NB4 (cell line): ENCODE measurements around the gene GRP.

Experiments used
- POLR2A ChIP-seq: IDR thresholded peaks from 2 replicates; pipeline ENCODE4 v1.6.1; 2011; ENCODE audit warnings: mild to moderate bottlenecking; ENCODE audit not compliant: insufficient read length; ENCODE audit errors: extremely low read depth
- TF ChIP-seq, protein P1 (sequence below): IDR thresholded peaks from one replicate; pipeline ENCODE4 v1.5.1; 2012; ENCODE audit warnings: low read depth, low read length

DNA sequence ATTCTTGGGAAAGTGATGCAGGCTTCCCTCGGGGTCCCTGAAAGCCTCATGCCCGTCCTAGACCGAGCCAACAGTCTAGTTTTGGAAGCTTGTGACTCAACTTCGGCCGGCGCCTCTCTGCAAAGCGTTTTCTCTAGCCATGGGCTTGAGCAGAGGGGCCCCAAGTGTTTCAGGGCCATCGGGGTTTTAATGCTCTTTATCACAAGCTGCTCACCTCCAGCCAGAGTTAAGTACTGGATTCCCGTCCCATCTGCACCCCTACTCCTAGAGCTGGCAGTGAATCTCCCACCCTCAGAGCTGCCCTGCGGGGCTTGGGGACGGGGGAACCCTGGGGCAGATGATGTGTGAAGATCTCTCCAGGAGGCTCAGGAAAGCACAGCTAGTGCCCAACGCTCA, 46.0 kb downstream of the GRP start:
- TF ChIP-seq, protein P1, sequence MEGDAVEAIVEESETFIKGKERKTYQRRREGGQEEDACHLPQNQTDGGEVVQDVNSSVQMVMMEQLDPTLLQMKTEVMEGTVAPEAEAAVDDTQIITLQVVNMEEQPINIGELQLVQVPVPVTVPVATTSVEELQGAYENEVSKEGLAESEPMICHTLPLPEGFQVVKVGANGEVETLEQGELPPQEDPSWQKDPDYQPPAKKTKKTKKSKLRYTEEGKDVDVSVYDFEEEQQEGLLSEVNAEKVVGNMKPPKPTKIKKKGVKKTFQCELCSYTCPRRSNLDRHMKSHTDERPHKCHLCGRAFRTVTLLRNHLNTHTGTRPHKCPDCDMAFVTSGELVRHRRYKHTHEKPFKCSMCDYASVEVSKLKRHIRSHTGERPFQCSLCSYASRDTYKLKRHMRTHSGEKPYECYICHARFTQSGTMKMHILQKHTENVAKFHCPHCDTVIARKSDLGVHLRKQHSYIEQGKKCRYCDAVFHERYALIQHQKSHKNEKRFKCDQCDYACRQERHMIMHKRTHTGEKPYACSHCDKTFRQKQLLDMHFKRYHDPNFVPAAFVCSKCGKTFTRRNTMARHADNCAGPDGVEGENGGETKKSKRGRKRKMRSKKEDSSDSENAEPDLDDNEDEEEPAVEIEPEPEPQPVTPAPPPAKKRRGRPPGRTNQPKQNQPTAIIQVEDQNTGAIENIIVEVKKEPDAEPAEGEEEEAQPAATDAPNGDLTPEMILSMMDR, result no peak
- no peak for TF ChIP-seq POLR2A
